ENCODE data around the gene KAT8. TPM values are rescaled to one million over a fixed set of nuclear protein-coding genes. Genes with fewer than 3 reads are reported as not detected.

KAT8 gene
- total and polyA plus RNA-seq, 10 of the 15 experiments (the other 5 are each of a cell fraction or from before 2014, with no cell fraction given), result 5.5 to 55.8 (median 39.6) TPM

- TF ChIP-seq CEBPZ (IDR thresholded peaks at IDR 0.05; ENCODE audit: low read depth, low read length) (no peak), HCFC1 (IDR thresholded peaks at IDR 0.05; ENCODE audit: low read length) (peak; percentile 90), USF1 (IDR thresholded peaks at IDR 0.05; ENCODE audit: borderline replicate concordance, extremely low read length, insufficient read depth, low read depth, low read length) (no peak), SPI1 (IDR thresholded peaks at IDR 0.05; ENCODE audit: borderline replicate concordance, insufficient read depth, low read depth, low read length) (peak; percentile 82), NFYA (IDR thresholded peaks at IDR 0.05; ENCODE audit: borderline replicate concordance, low read depth, low read length) (no peak), CREM (IDR thresholded peaks at IDR 0.05; ENCODE audit: low read depth) (peak; percentile 92), IKZF2 (IDR thresholded peaks at IDR 0.05) (peak; percentile 8; a peak in 1 of 4 replicates), RELB (IDR thresholded peaks at IDR 0.05; ENCODE audit: low read depth) (peak; percentile 43), ZNF274 (IDR thresholded peaks at IDR 0.05; ENCODE audit: insufficient read depth, insufficient read length) (no peak), MYC (IDR thresholded peaks at IDR 0.05; ENCODE audit: insufficient read depth, insufficient read length, insufficient replicate concordance, low read length, severe bottlenecking) (no peak), NRF1 (conservative IDR thresholded peaks at IDR 0.05; ENCODE audit: low read depth, low read length) (no peak), E2F8 (IDR thresholded peaks at IDR 0.05; ENCODE audit: low read depth, partially characterized antibody) (peak; percentile 97), SP1 (IDR thresholded peaks at IDR 0.05; ENCODE audit: low read depth, low read length) (peak; percentile 88), CHD1 (IDR thresholded peaks at IDR 0.05; ENCODE audit: low read depth, low read length) (no peak), CHD2 (IDR thresholded peaks at IDR 0.05; ENCODE audit: borderline replicate concordance, low read depth, low read length) (no peak), BCL3 (IDR thresholded peaks at IDR 0.05; ENCODE audit: borderline replicate concordance, insufficient read depth, low read depth, low read length, poor library complexity, severe bottlenecking) (no peak), CBX3 (IDR thresholded peaks at IDR 0.05; ENCODE audit: borderline replicate concordance, low read depth) (no peak), HDGF (IDR thresholded peaks at IDR 0.05) (no peak), MTA2 (IDR thresholded peaks at IDR 0.05; ENCODE audit: low read depth) (no peak)
Measured at GRCh38 chr16:31073970-31074813, 43.3 kb upstream of the KAT8 start, which contains the start of the genes ZNF646 and ZNF668 (continued).

Measured in GM12878 (cell line).